ENCODE data around the gene ZKSCAN5. TPM values are rescaled to one million over a fixed set of nuclear protein-coding genes. Genes with fewer than 3 reads are reported as not detected.

Gene ZKSCAN5
- total and polyA plus RNA-seq, 8 donors = 0.58 to 11.4 (median 3.5) TPM

- H3K9me3 ChIP-seq = peaks cover 8 to 29% (median 21%) of the 10 kb centered on the region in 4 donors
- peaks cover 46 to 100% (median 94%) of the 10 kb centered on the region in 4 donors for H3K36me3 ChIP-seq
- no peaks in the 10 kb centered on the region for H3K27me3 ChIP-seq
- DNase-seq = peak in 1 of 2 donors; percentile 32
- 94 to 99% (median 96%) methylated on average over 21 of the region's 21 CpGs for WGBS, 5 donors
- TF ChIP-seq POLR2A (IDR thresholded peaks at IDR 0.05) = no peak
- no peak for TF ChIP-seq POLR2AphosphoS5 (IDR thresholded peaks at IDR 0.05)
- no peak for TF ChIP-seq CTCF (IDR thresholded peaks at IDR 0.05)
- TF ChIP-seq EP300 (IDR thresholded peaks at IDR 0.05) = no peak
- H3K4me3 ChIP-seq = no peak overlapping the region
- H3K27ac ChIP-seq = no peak overlapping the region
- intact Hi-C loops (cut with DNase I; ENCODE audit: low total_unique reads) = no loop called here
- H3K4me1 ChIP-seq = no peaks in the 10 kb centered on the region
Measured at GRCh38 chr7:99525713-99526440, 21.4 kb downstream of the ZKSCAN5 start.

GRCh38 chr7:99531354-99531765, 26.9 kb downstream of the ZKSCAN5 start:
- peaks cover 31 to 82% (median 67%) of the 10 kb centered on the region in 4 donors for H3K9me3 ChIP-seq
- no peaks in the 10 kb centered on the region for H3K27me3 ChIP-seq
- intact Hi-C loops (cut with DNase I; ENCODE audit: low total_unique reads) = no loop called here
- no peak for TF ChIP-seq CTCF (IDR thresholded peaks at IDR 0.05)
- TF ChIP-seq POLR2AphosphoS5 (IDR thresholded peaks at IDR 0.05) = no peak
- TF ChIP-seq POLR2A (IDR thresholded peaks at IDR 0.05) = no peak
- TF ChIP-seq EP300 (IDR thresholded peaks at IDR 0.05) = no peak
- no peak for DNase-seq
- H3K36me3 ChIP-seq = peaks cover 49 to 81% (median 74%) of the 10 kb centered on the region in 4 donors
- no peak overlapping the region for H3K27ac ChIP-seq
- WGBS, 5 donors = 97 to 99% (median 99%) methylated on average over 12 of the region's 12 CpGs
- H3K4me1 ChIP-seq = no peaks in the 10 kb centered on the region
- no peak overlapping the region for H3K4me3 ChIP-seq

GRCh38 chr7:99535667-99536066, 31.2 kb downstream of the ZKSCAN5 start:
- 96 to 100% (median 97%) methylated on average over 2 of the region's 2 CpGs for WGBS, 5 donors
- H3K4me1 ChIP-seq = no peaks in the 10 kb centered on the region
- H3K36me3 ChIP-seq = peaks cover 17 to 38% (median 33%) of the 10 kb centered on the region in 4 donors
- peaks cover 31 to 98% (median 72%) of the 10 kb centered on the region in 4 donors for H3K9me3 ChIP-seq
- intact Hi-C loops (cut with DNase I; ENCODE audit: low total_unique reads) = no loop called here
- H3K27ac ChIP-seq = no peak overlapping the region
- DNase-seq = no peak
- TF ChIP-seq CTCF (IDR thresholded peaks at IDR 0.05) = no peak
- TF ChIP-seq POLR2AphosphoS5 (IDR thresholded peaks at IDR 0.05) = no peak
- TF ChIP-seq POLR2A (IDR thresholded peaks at IDR 0.05) = no peak
- no peak for TF ChIP-seq EP300 (IDR thresholded peaks at IDR 0.05)
- no peak overlapping the region for H3K4me3 ChIP-seq
- H3K27me3 ChIP-seq = no peaks in the 10 kb centered on the region

GRCh38 chr7:99539213-99539811, 34.9 kb downstream of the ZKSCAN5 start:
- Histone ChIP-seq H3K4me3 (no peak overlapping the region), H3K4me1 (no peaks in the 10 kb centered on the region), H3K9me3 (peaks cover 7 to 95% (median 70%) of the 10 kb centered on the region in 4 donors), H3K27me3 (no peaks in the 10 kb centered on the region), H3K27ac (no peak overlapping the region), H3K36me3 (peaks cover 0 to 9% (median 3%) of the 10 kb centered on the region in 4 donors)
- no peak for DNase-seq
- intact Hi-C loops (cut with DNase I; ENCODE audit: low total_unique reads) = no loop called here
- TF ChIP-seq CTCF (IDR thresholded peaks at IDR 0.05) (no peak), EP300 (IDR thresholded peaks at IDR 0.05) (no peak), POLR2AphosphoS5 (IDR thresholded peaks at IDR 0.05) (no peak), POLR2A (IDR thresholded peaks at IDR 0.05) (no peak)
- WGBS, 5 donors = 77 to 84% (median 82%) methylated on average over 7 of the region's 7 CpGs
